Activated naive CD4-positive, alpha-beta T cell treated with anti-CD3 and anti-CD28 coated beads, Interleukin-2, amount 50 U/mL, for 24 hours (primary cell): ENCODE results near the gene RAB13.
"Not testable (repeated sequence)": the region's sequence is repeated elsewhere in the genome, so short reads cannot be mapped to it uniquely, and the experiment has no call there.

Source experiments
- H3K27ac Mint-ChIP-seq: one replicate; pipeline ENCODE4 v1.8.0; 2021; ENCODE audit warnings: mild to moderate bottlenecking, mixed read lengths
- H3K27me3 Mint-ChIP-seq: one replicate; pipeline ENCODE4 v1.8.0; 2021; ENCODE audit warnings: mixed read lengths
- H3K36me3 Mint-ChIP-seq: one replicate; pipeline ENCODE4 v1.8.0; 2021; ENCODE audit warnings: mixed read lengths
- H3K4me1 Mint-ChIP-seq: one replicate; pipeline ENCODE4 v1.8.0; 2021; ENCODE audit warnings: mixed read lengths
- H3K4me3 Mint-ChIP-seq: one replicate; pipeline ENCODE4 v1.8.0; 2021; ENCODE audit warnings: mild to moderate bottlenecking, mixed read lengths
- H3K9me3 Mint-ChIP-seq: one replicate; pipeline ENCODE4 v1.8.0; 2021; ENCODE audit warnings: mixed read lengths

Gene RAB13

DNA sequence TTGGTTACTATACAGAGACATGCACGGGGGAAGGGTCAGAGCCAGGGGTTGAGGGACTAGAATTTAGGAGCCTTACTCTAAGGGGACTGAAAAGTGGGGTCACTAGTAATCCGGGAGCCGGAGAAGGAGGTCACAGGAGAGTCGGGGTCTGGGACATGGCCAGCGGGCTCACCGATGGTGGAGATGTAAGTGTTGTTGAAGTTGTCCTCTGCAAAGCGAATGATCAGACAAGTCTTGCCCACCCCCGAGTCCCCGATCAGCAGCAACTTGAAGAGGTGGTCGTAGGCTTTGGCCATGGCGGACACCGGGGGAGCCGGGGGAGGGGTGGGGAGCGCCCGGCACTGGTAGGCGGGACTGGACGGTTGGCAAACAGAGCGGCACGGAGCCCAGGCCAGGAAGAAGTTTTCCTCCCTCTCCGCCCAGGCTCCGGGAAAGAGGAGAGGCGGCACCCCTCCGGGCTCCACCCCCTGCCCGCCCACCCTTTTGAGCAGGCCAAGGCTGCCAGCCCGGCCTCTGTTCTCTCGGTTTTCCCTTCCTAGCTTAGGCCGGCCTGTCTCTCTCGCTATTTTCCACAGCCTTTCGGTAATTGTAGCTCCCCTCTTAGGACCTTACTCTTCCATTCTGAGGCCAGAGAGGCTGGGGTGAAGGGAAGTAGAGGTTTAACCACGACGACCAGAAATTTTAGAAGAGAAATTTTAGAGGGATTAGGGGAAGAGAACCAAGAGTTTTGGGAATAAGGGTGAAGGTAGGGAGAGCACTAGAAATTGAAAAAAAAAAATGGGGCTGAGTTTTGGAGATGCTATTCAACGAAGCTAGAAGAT, at the start of gene RAB13:
Gene RAB13 (minus strand): TSS at position 399 of the 821 bp plus-strand sequence. CDS start 103 bp downstream, at position 296.
- Mint-ChIP-seq H3K4me1 (peaks cover 36% of the 10 kb centered on the region), H3K27ac (peak within 1 kb of the TSS; percentile 82), H3K36me3 (peaks cover 4% of the 10 kb centered on the region), H3K27me3 (no peaks in the 10 kb centered on the region), H3K4me3 (peak within 1 kb of the TSS; percentile 81), H3K9me3 (no peaks in the 10 kb centered on the region)

DNA sequence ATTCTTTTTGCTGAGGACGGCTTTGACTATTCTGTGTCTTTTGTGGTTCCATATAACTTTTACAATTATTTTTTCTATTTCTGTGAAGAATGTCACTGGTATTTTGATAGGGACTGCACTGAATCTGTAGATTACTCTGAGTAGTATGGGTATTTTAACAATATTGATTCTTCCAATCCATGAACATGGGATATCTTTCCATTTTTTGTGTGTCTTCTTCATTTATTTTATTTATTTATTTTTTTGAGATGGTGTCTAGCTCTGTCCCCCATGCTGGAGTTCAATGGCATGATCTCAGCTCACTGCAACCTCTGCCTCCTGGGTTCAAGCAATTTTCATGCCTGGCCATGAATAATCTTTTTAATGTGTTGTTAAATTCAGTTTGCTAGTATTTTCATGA, 47.6 kb upstream of the RAB13 start:
- H3K4me1 Mint-ChIP-seq, H3K4me3 Mint-ChIP-seq, H3K36me3 Mint-ChIP-seq, H3K27me3 Mint-ChIP-seq, H3K9me3 Mint-ChIP-seq, H3K27ac Mint-ChIP-seq: not testable (repeated sequence)

DNA sequence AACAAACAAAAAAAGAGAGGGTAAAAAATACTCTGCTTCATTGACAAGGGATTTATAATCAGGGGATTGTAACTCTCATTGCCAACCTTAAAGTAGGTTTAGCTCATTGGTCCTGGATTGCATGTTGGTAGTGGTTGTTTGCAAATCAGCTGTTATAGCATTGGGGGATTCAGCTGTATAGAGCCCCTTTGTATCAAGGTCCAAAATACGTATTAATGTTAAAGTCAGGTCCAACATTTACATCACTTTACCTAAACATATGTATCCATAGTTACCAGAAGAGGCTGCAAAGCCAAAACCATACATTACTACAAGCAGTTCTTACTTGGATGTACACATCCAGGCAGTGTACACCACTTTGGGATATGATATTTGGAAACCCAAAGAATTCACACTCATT, 33.8 kb upstream of the RAB13 start:
- Mint-ChIP-seq H3K4me3 (no peak overlapping the region), H3K9me3 (no peaks in the 10 kb centered on the region), H3K27ac (no peak overlapping the region), H3K4me1 (no peaks in the 10 kb centered on the region), H3K27me3 (no peaks in the 10 kb centered on the region), H3K36me3 (peaks cover 2% of the 10 kb centered on the region)

DNA sequence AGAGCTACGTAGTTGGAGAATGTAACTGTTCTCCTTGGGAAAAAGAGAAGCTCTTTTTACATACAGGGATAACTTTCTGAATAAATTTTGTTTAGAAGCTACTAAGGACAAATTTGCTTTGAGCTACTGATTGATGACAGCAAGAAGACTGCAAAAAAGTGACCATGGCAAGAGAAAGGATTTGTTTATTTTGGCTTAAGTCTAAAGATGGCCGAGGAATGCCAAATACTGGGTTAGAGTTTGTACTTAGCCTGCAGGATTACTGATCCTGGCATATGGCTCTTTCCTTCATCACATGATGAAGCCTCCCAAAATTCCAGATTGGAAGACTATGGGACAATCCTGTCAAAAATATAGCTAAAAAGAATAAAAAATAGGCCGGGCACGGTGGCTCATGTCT, 33.1 kb upstream of the RAB13 start:
- Mint-ChIP-seq H3K27me3 (no peaks in the 10 kb centered on the region), H3K4me1 (no peaks in the 10 kb centered on the region), H3K9me3 (no peaks in the 10 kb centered on the region), H3K36me3 (peaks cover 2% of the 10 kb centered on the region), H3K27ac (no peak overlapping the region), H3K4me3 (no peak overlapping the region)

DNA sequence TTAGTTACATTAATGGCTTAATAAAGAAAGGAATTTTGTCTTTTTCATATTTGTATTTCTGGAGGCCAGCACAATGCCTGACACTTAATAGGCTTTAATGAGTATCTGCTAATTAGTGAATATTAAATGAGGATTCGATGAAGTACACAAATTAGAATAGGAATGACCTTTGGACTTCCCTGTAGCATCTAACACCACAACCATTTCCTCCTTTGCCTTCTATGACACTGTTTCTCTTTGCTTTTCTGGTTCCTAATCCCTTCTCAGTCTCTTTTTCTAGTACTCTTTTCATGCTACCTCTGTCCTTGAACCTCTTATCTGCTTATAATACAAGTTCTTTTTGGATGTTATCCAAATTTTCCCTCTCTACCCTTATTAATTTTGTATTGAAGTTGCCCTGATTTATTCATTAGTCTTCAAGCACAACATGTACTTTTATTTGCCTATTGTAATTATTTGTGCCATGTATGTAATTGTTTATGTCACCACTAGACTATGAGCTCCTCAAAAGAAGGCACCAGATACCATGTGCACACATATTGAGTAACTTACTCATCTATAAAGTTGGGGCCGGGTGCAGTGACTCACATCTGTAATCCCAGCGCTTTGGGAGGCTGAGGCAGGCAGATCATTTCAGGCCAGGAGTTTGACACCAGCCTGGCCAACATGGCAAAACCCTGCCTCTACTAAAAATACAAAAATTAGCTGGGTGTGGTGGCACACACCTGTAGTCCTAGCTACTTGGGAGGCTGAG, 28.2 kb upstream of the RAB13 start:
- Mint-ChIP-seq H3K27ac (no peak overlapping the region), H3K4me3 (no peak overlapping the region), H3K27me3 (no peaks in the 10 kb centered on the region), H3K9me3 (no peaks in the 10 kb centered on the region), H3K36me3 (peaks cover 2% of the 10 kb centered on the region), H3K4me1 (no peaks in the 10 kb centered on the region)

DNA sequence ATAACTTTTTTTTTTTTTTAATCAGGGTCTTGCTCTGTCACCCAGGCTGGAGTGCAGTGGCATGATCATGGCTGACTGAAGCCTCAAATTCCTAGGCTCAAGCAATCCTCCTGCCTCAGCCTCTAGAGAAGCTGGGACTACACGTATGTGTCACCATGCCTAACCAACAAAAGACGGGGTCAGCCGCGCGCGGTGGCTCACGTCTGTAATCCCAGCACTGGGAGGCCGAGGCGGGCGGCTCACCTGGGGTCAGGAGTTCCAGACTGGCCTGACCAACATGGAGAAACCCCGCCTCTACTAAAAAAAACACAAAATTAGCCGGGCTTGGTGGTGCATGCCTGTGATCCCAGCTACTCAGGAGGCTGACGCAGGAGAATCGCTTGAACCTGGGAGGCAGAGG, 26.4 kb upstream of the RAB13 start:
- H3K36me3 Mint-ChIP-seq, H3K27me3 Mint-ChIP-seq, H3K4me3 Mint-ChIP-seq, H3K27ac Mint-ChIP-seq, H3K4me1 Mint-ChIP-seq, H3K9me3 Mint-ChIP-seq: not testable (repeated sequence)

DNA sequence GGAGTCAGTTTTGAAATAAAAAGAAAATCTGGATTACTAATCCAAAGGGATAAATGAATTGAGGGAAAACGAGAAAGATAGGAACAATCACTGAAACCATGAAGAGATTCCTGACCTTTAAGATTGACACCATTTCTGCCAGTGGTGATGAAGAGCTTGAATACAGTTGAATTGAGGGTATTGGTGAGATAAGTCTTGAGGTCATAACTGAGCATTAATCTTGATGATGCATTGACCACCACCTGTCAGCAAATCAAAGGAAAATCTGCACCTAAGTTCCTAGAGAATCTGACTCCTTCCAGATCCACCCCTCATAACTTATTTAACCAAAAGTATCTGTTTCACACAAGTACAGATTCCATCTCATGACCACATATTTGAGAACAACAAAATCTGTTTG, 26.0 kb upstream of the RAB13 start:
- Mint-ChIP-seq H3K36me3 (peaks cover 2% of the 10 kb centered on the region), H3K27me3 (no peaks in the 10 kb centered on the region), H3K4me1 (no peaks in the 10 kb centered on the region), H3K4me3 (no peak overlapping the region), H3K27ac (no peak overlapping the region), H3K9me3 (no peaks in the 10 kb centered on the region)

DNA sequence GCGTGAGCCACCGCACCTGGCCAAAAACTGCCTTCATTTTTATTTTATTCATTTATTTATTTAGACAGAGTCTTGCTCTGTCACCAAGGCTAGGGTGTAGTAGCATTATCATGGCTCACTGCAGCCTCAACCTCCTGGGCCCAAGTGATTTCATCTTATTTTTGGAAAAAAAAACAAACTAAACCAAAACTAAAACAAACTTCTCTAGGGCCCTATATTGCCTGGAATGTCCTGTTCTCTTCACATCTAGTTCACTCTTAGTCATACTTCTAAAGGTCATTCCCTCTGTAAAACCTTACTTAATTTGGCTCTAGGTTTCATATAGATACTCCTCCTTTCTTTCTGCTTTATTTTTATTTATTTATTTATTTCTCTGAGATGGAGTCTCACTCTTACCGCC, 20.0 kb upstream of the RAB13 start:
- no peak overlapping the region for H3K4me3 Mint-ChIP-seq
- H3K4me1 Mint-ChIP-seq = no peaks in the 10 kb centered on the region
- H3K36me3 Mint-ChIP-seq = no peaks in the 10 kb centered on the region
- H3K27me3 Mint-ChIP-seq = no peaks in the 10 kb centered on the region
- no peak overlapping the region for H3K27ac Mint-ChIP-seq
- H3K9me3 Mint-ChIP-seq = no peaks in the 10 kb centered on the region

DNA sequence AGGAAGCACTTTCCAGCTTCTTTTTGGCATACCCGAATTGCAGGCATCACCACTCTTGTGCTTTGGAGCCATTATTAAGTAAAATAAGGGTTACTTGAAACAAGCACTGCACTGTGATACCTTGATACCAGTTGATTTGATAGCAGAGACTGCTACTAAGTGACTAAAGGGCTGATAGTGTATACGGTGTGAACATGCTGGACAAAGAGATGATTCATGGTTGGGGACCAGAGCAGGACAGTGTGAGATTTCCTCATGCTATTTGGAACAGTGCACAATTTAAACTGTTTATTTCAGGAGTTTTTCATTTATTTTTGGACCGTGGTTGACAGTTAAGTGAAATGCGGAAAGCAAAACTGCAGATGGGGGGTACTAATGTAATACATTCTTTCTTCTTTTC, 14.3 kb upstream of the RAB13 start:
- H3K27ac Mint-ChIP-seq = no peak overlapping the region
- no peaks in the 10 kb centered on the region for H3K9me3 Mint-ChIP-seq
- peaks cover 4% of the 10 kb centered on the region for H3K36me3 Mint-ChIP-seq
- H3K4me1 Mint-ChIP-seq = peaks cover 3% of the 10 kb centered on the region
- no peak overlapping the region for H3K4me3 Mint-ChIP-seq
- H3K27me3 Mint-ChIP-seq = no peaks in the 10 kb centered on the region

DNA sequence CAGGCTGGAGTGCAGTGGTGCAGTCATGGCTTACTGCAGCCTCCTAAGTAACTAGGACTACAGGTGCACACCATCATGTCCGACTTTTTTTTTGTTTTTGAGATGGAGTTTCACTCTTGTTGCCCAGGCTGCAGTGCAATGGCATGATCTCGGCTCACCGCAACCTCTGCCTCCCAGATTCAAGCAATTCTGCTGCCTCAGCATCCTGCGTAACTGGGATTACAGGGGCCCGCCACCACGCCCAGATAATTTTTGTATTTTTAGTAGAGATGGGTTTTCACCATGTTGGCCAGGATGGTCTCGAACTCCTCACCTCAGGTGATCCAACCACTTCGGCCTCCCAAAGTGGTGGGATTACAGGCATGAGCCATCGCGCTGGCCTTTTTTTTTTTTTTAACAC, 10.7 kb upstream of the RAB13 start:
- H3K27ac Mint-ChIP-seq, H3K9me3 Mint-ChIP-seq, H3K27me3 Mint-ChIP-seq, H3K4me3 Mint-ChIP-seq: not testable (repeated sequence)
- Mint-ChIP-seq H3K4me1 (peaks cover 12% of the 10 kb centered on the region), H3K36me3 (peaks cover 18% of the 10 kb centered on the region)

DNA sequence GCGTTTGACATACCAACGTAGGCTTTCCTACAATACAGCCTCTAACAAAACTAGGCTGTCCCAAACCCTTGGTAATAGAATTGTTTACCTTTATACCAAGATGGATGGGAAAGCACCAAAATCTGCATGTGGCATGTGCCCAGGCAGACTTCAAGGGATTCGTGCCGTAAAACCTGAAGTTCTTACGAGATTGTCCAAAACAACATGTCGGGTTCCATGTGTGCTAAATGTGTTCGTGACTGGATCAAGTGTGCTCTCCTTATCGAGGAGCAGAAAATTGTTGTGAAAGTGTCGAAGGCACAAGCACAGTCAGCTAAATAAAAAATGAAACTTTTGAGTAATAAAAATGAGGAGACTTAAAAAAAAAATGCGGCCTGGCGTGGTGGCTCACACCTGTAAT, 9.5 kb upstream of the RAB13 start:
- Mint-ChIP-seq H3K27ac (peak overlapping the region; percentile 80), H3K4me3 (peak overlapping the region; percentile 20), H3K36me3 (peaks cover 28% of the 10 kb centered on the region), H3K27me3 (no peaks in the 10 kb centered on the region), H3K4me1 (peaks cover 19% of the 10 kb centered on the region), H3K9me3 (no peaks in the 10 kb centered on the region)

DNA sequence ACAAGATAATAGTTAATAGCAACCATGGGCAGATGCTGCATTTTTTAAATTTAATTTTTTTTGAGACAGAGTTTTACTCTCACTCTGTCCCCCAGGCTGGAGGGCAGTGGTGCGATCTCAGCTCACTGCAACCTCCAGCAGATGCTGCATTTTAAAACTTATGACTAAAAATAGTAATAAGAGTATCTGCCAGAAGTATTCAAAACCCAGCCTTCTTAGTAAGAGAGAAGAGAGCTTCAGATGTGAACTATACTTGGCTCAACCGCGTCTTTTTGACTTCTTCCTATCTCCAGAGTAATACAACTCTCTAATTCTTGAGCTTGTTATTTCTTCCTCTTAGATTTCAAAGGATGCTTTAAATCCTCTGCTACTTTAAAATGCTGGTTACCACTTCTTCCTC, 9.1 kb upstream of the RAB13 start:
- Mint-ChIP-seq H3K4me3 (peak overlapping the region; percentile 20), H3K4me1 (peaks cover 23% of the 10 kb centered on the region), H3K9me3 (no peaks in the 10 kb centered on the region), H3K27me3 (no peaks in the 10 kb centered on the region), H3K36me3 (peaks cover 29% of the 10 kb centered on the region), H3K27ac (peak overlapping the region; percentile 80)

DNA sequence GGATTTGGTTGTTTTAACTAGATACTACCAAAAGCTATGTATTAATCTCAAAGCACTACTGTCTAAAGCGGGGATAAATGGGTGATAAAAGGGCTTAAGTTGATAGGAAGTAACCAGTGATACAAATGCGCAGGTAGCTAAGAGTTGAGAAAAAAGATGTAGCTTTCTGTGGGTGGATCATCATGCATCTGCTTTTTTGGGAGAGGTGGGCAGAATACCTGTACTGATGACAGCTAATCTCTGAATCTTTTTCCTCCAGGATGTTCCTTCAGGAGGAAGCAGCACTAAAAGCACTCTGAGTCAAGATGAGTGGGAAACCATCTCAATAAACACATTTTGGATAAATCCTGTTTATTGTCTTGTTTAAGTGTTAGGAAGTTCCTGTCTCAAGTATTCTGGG, 5.7 kb upstream of the RAB13 start:
- Mint-ChIP-seq H3K27me3 (no peaks in the 10 kb centered on the region), H3K4me1 (peaks cover 32% of the 10 kb centered on the region), H3K9me3 (no peaks in the 10 kb centered on the region), H3K27ac (peak overlapping the region; percentile 98), H3K36me3 (peaks cover 29% of the 10 kb centered on the region), H3K4me3 (peak overlapping the region; percentile 99)

DNA sequence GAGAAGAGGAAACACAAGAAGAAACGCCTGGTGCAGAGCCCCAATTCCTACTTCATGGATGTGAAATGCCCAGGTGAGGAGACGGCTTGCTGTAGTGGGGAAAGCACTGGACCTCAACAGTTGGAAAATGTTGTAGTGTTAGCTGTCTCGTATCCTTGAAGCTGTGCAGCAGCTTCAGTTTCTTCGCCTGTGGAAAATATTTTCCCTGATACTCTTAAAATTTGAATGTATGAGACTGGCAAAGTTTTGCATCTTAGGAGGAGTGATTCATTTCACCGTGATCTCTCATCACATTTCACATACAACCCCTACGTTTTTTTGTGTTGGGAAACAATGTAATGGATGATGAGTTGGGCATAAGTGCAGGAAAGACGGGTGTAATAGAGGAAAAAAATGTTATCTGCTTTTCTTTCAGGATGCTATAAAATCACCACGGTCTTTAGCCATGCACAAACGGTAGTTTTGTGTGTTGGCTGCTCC, 5.1 kb upstream of the RAB13 start:
- Mint-ChIP-seq H3K27ac (peak overlapping the region; percentile 98), H3K4me1 (peaks cover 37% of the 10 kb centered on the region), H3K27me3 (no peaks in the 10 kb centered on the region), H3K9me3 (no peaks in the 10 kb centered on the region), H3K4me3 (peak overlapping the region; percentile 99), H3K36me3 (peaks cover 29% of the 10 kb centered on the region)

DNA sequence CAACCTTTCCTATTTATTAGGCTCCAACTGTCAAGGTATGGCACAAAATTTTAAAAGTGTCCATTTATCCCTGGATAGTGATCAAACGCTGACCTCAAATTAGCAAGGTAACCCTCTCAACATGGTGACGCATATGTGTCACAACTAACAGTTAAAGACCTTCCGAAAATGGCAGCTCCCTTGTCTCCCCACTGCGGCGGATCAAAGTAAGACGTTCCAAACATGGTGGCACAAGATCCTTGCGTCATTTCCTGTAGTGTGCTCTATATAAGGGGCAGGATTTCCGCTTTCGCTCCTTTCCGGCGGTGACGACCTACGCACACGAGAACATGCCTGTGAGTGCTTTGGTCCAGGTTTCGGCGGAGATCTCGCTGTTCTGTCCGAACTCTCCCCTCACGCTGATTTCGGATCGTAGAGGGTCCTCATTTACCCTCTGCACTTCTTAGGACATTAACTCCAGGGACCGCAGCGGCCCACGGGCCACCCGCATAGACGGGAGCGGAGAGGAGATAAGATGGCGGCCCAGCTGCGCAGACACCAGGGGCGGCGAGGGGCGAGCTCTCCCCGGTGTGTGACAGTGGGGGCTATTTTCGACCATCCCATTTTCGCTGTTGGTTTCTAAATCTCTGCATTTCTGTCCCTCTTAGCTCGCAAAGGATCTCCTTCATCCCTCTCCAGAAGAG, 4.5 kb upstream of the RAB13 start, which contains the start of gene RPS27:
Gene RPS27 (plus strand): TSS at position 295 of the 683 bp plus-strand sequence. CDS start 35 bp downstream, at position 330.
- Mint-ChIP-seq H3K27ac (peak within 1 kb of the TSS; percentile 98), H3K4me3 (peak within 1 kb of the TSS; percentile 99), H3K4me1 (peaks cover 40% of the 10 kb centered on the region), H3K36me3 (peaks cover 28% of the 10 kb centered on the region), H3K27me3 (no peaks in the 10 kb centered on the region), H3K9me3 (no peaks in the 10 kb centered on the region)

DNA sequence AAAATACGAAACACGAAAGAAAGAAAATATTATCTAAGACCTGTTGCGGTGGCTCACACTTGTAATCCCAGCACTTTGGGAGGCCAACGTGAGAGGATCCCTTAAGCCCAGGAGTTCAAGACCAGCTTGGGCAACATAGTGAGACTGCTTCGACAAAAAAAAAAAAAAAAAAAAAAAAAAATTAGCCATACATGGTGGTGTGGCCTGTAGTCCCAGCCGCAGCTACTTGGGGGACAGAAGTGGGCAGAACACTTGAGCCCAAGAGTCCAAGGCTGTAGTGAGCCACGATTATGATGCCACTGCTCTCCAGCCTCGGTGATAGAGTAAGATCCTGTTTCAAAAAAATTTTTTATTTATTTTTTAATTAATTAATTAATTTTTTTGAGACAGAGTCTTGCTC, 1.5 kb upstream of the RAB13 start:
- Mint-ChIP-seq H3K9me3 (no peaks in the 10 kb centered on the region), H3K4me1 (peaks cover 45% of the 10 kb centered on the region), H3K27ac (peak overlapping the region; percentile 82), H3K27me3 (no peaks in the 10 kb centered on the region), H3K4me3 (no peak overlapping the region), H3K36me3 (peaks cover 16% of the 10 kb centered on the region)
